DOHH2 (cell line): Measurements from ENCODE around the gene SERP2.

Source experiments
- H3F3A ChIP-seq: fragments of 200-600 bp; sonication (generic), shearing (Covaris generic); 2 replicates; pipeline ENCODE4 v1.6.0; 2016; ENCODE audit warnings: antibody characterized with exemption, mild to moderate bottlenecking; ENCODE audit not compliant: control insufficient read depth, insufficient read depth
- H3K27ac ChIP-seq: fragments of 200-600 bp; sonication (generic); 2 replicates; pipeline ENCODE4 v1.5.1; 2014; ENCODE audit warnings: low read depth, mild to moderate bottlenecking, low read length, moderate library complexity
- H3K27me3 ChIP-seq: fragments of 200-600 bp; sonication (generic); 2 replicates; pipeline ENCODE4 v1.6.1; 2014; ENCODE audit warnings: mild to moderate bottlenecking, low read length, mixed read lengths; ENCODE audit not compliant: control insufficient read depth
- H3K36me3 ChIP-seq: fragments of 200-600 bp; sonication (generic); 2 replicates; pipeline ENCODE4 v1.6.1; 2014; ENCODE audit warnings: mild to moderate bottlenecking, low read length, moderate library complexity, mixed read lengths; ENCODE audit not compliant: control insufficient read depth
- H3K4me1 ChIP-seq: fragments of 200-600 bp; sonication (generic); 2 replicates; pipeline ENCODE4 v1.6.1; 2014; ENCODE audit warnings: mild to moderate bottlenecking, low read length, mixed read lengths; ENCODE audit not compliant: control insufficient read depth
- H3K4me2 ChIP-seq: fragments of 200-600 bp; sonication (generic); 2 replicates; pipeline ENCODE4 v1.6.0; 2014; ENCODE audit warnings: mild to moderate bottlenecking, low read length, moderate library complexity
- H3K4me3 ChIP-seq: fragments of 200-600 bp; sonication (generic); 2 replicates; pipeline ENCODE4 v1.5.1; 2014; ENCODE audit warnings: mild to moderate bottlenecking, low read length, mixed read lengths
- H3K79me2 ChIP-seq: fragments of 200-600 bp; sonication (generic); 2 replicates; pipeline ENCODE4 v1.6.1; 2014; ENCODE audit warnings: mild to moderate bottlenecking, low read length, mixed read lengths; ENCODE audit not compliant: control insufficient read depth
- H3K9me2 ChIP-seq: fragments of 200-600 bp; sonication (generic); replicated peaks from 2 replicates; pipeline ENCODE4 v1.6.1; 2014; ENCODE audit warnings: mild to moderate bottlenecking, low read length, mixed read lengths; ENCODE audit not compliant: control insufficient read depth
- H3K9me3 ChIP-seq: fragments of 200-600 bp; sonication (generic); 2 replicates; pipeline ENCODE4 v1.6.1; 2014; ENCODE audit warnings: antibody characterized with exemption, low read length, mixed read lengths; ENCODE audit not compliant: control insufficient read depth, insufficient read depth
- H4K20me1 ChIP-seq: fragments of 200-600 bp; sonication (generic); 2 replicates; pipeline ENCODE4 v1.6.0; 2014; ENCODE audit warnings: low read depth, mild to moderate bottlenecking, antibody characterized with exemption, low read length, moderate library complexity; ENCODE audit not compliant: control insufficient read depth, insufficient read depth
- CTCF ChIP-seq: fragments of 200-600 bp; sonication (generic); IDR thresholded peaks from one replicate; pipeline ENCODE4 v1.5.1; 2014; ENCODE audit warnings: antibody characterized with exemption, mild to moderate bottlenecking, low read depth, low read length; ENCODE audit not compliant: poor library complexity, severe bottlenecking
- EZH2phosphoT487 ChIP-seq: fragments of 200-600 bp; sonication (generic); IDR thresholded peaks from 2 replicates; pipeline ENCODE4 v1.6.1; 2017; ENCODE audit warnings: borderline replicate concordance, mild to moderate bottlenecking, antibody characterized with exemption, low read length, moderate library complexity, mixed read lengths

The SERP2 gene

DNA sequence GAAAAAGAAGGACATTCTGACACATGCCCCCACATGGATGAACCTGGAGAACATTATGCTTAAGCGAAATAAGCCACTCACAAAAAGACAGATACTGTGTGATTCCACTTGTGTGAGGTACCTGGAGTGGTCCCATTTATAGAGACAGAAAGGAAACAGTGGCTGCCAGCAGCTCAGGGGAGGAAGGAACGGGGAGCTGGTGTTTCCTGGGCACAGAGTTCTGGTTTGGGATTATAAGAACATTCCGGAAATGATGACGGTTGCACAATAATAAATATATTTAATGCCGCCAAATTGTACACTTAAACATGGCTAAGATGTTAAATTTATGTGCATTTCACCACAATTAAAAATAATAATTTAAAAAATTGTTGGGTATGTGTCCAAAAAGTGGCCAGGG, 33.0 kb downstream of the SERP2 start:
- Histone ChIP-seq H3K27me3 (no peaks in the 10 kb centered on the region), H3K4me3 (no peak overlapping the region), H3K9me2 (no peaks in the 10 kb centered on the region), H3K79me2 (no peaks in the 10 kb centered on the region), H3K4me2 (no peak overlapping the region), H3K36me3 (no peaks in the 10 kb centered on the region), H4K20me1 (no peaks in the 10 kb centered on the region), H3K27ac (no peak overlapping the region), H3K4me1 (peaks cover 14% of the 10 kb centered on the region; the same call in 1 of the 2 replicates), H3K9me3 (no peaks in the 10 kb centered on the region), H3F3A (no peaks in the 10 kb centered on the region)
- no peak for TF ChIP-seq EZH2phosphoT487
- no peak for TF ChIP-seq CTCF

DNA sequence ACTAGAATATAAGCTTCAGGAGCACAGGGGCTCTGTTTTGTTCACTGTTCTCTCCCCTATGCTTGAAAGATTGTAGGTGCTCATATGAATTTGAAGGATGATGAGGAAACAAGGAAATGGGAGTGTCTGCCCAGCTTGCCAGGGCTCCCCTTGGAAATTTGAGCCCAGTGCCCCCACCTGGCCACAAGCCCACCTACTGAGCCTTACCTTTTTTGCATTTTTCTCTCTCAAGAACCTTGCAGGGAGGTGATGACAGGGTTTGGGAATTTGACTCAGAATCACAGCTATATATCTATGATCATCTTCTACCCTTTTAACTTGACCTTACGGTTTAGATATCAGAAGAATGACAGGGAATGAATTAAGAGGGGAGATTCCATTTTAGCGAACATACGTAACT, 33.8 kb downstream of the SERP2 start:
- no peaks in the 10 kb centered on the region for H3K9me3 ChIP-seq
- no peak overlapping the region for H3K4me3 ChIP-seq
- H3K4me2 ChIP-seq, result no peak overlapping the region
- no peaks in the 10 kb centered on the region for H3K9me2 ChIP-seq
- no peak for TF ChIP-seq EZH2phosphoT487
- TF ChIP-seq CTCF, result no peak
- no peak overlapping the region for H3K27ac ChIP-seq
- H3K27me3 ChIP-seq, result no peaks in the 10 kb centered on the region
- H4K20me1 ChIP-seq, result no peaks in the 10 kb centered on the region
- no peaks in the 10 kb centered on the region for H3F3A ChIP-seq
- peaks cover 20% of the 10 kb centered on the region for H3K4me1 ChIP-seq
- H3K36me3 ChIP-seq, result no peaks in the 10 kb centered on the region
- H3K79me2 ChIP-seq, result no peaks in the 10 kb centered on the region

DNA sequence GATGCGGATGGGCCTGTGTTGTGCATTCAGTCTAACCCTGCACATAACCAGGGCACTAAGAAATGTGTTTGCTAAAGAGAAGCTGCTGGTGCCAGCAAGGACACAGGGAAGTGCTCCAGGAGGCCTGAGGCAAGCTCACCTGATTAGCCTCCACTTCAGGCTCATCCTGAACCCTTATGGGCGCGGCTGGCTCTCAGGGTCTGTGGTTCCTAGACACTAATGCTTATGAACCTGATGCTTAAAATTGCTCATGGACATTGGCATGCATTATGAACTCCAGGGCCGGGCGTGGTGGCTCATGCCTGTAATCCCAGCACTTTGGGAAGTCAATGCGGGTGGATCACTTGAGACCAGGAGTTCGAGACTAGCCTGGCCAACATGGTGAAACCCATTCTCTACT, 34.3 kb downstream of the SERP2 start:
- no peaks in the 10 kb centered on the region for H3K9me3 ChIP-seq
- H3K4me2 ChIP-seq, result no peak overlapping the region
- no peaks in the 10 kb centered on the region for H3F3A ChIP-seq
- H4K20me1 ChIP-seq, result no peaks in the 10 kb centered on the region
- no peaks in the 10 kb centered on the region for H3K27me3 ChIP-seq
- H3K79me2 ChIP-seq, result no peaks in the 10 kb centered on the region
- H3K9me2 ChIP-seq, result no peaks in the 10 kb centered on the region
- H3K36me3 ChIP-seq, result no peaks in the 10 kb centered on the region
- peaks cover 18% of the 10 kb centered on the region for H3K4me1 ChIP-seq
- H3K4me3 ChIP-seq, result no peak overlapping the region
- no peak overlapping the region for H3K27ac ChIP-seq
- TF ChIP-seq EZH2phosphoT487, result no peak

DNA sequence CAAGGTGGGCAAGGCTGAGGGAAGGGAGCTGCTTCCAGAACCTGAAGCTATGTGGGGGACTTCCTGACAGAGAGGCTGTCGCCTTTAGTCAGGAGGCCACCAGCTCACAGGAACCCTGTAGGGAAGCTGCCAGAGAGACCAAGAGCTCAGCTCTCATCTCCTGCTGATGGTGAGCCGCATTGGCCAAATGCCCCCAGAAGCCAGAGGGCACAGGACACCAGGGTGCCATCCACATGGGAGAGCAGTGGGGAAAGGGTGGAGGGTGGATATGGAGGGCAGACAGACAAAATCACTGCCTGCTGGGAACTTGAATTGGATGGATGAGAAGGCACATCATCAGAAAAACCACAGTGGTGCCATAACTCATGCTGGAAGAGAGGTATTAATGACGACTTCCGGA, 36.0 kb downstream of the SERP2 start:
- H3K27me3 ChIP-seq, result no peaks in the 10 kb centered on the region
- H3K36me3 ChIP-seq, result no peaks in the 10 kb centered on the region

More for the DNA sequence above, 36.0 kb downstream of the SERP2 start:
- Histone ChIP-seq H3K4me3 (no peak overlapping the region), H4K20me1 (no peaks in the 10 kb centered on the region), H3K4me2 (no peak overlapping the region), H3K4me1 (peaks cover 15% of the 10 kb centered on the region), H3K27ac (no peak overlapping the region), H3K9me2 (no peaks in the 10 kb centered on the region), H3F3A (no peaks in the 10 kb centered on the region), H3K79me2 (no peaks in the 10 kb centered on the region), H3K9me3 (no peaks in the 10 kb centered on the region)
- TF ChIP-seq EZH2phosphoT487 (no peak), CTCF (no peak)
